GM12878 (cell line): ENCODE results near the gene DNTT. TPM values are rescaled to one million over a fixed set of nuclear protein-coding genes. Genes with fewer than 3 reads are reported as not detected.

Source experiments
- ATAC-seq: fragments of 200-7000 bp; cut with Tn5 transposase; 3 replicates; pipeline ENCODE4 v1.9.1; 2020; ENCODE audit warnings: mild to moderate bottlenecking, moderate library complexity
- BruUV-seq: library from RNA; stranded (reverse); fragments of 400-500 nt; replicated peaks from 2 replicates; lab custom pipeline; 2021; lab: Mats Ljungman, UMichigan
- CTCF ChIA-PET: fragments of 300-600 bp; sonication (Branson Sonifier 250); formaldehyde crosslinking; extraction: SDS; loops from one replicate; lab custom pipeline; 2021; ENCODE audit warnings: inconsistent platforms; lab: Yijun Ruan, JAX
- POLR2A ChIA-PET: fragments of 350-600 bp; formaldehyde crosslinking; extraction: SDS; loops from one replicate; lab custom pipeline; 2021; ENCODE audit warnings: inconsistent platforms; lab: Charles Lee
- RAD21 ChIA-PET: fragments of 300-600 bp; sonication (Branson Sonifier 250); formaldehyde crosslinking; loops from one replicate; lab custom pipeline; 2023; ENCODE audit warnings: antibody characterized with exemption; ENCODE audit not compliant: unreplicated experiment; lab: Charles Lee
- SMC1A ChIA-PET: fragments of 300-600 bp; sonication (Branson Sonifier 250); formaldehyde crosslinking; loops from one replicate; lab custom pipeline; 2023; ENCODE audit not compliant: unreplicated experiment, uncharacterized antibody; lab: Charles Lee
- DNase-seq: peaks from one replicate; pipeline ENCODE4 v3.0.0-alpha.2; 2011; ENCODE audit warnings: low read depth, low spot score
- FAIRE-seq: peaks from 3 replicates; lab custom pipeline; 2011; peaks lifted over from hg19 to GRCh38; lab: Jason Lieb, UNC
- H2AFZ ChIP-seq: 2 replicates; pipeline ENCODE4 v1.6.0; 2011; ENCODE audit warnings: low read depth, low read length, control low read depth; ENCODE audit not compliant: control insufficient read depth
- H3K27ac ChIP-seq: 2 replicates; pipeline ENCODE4 v1.5.1; 2011; ENCODE audit warnings: control low read depth; ENCODE audit not compliant: control insufficient read depth, insufficient read depth
- H3K27me3 ChIP-seq, 2 experiments: replicated peaks in 1 of 2; 2 replicates each; pipeline versions ENCODE4 v1.6.0 to v1.6.1; 2011; ENCODE audit warnings: low read length in 1 of 2; ENCODE audit not compliant: control insufficient read depth in 2 of 2, insufficient read depth in 2 of 2
- H3K36me3 ChIP-seq, 2 experiments: 2 replicates each; pipeline ENCODE4 v1.5.1; 2011; ENCODE audit warnings: low read length in 1 of 2; ENCODE audit not compliant: control insufficient read depth in 2 of 2, insufficient read depth in 2 of 2
- H3K4me1 ChIP-seq: 2 replicates; pipeline ENCODE4 v1.6.1; 2011; ENCODE audit warnings: mild to moderate bottlenecking, low read length, moderate library complexity, mixed read lengths; ENCODE audit not compliant: control insufficient read depth, insufficient read depth
- H3K4me2 ChIP-seq: 2 replicates; pipeline ENCODE4 v1.6.0; 2011; ENCODE audit warnings: control low read depth; ENCODE audit not compliant: control insufficient read depth, insufficient read depth
- H3K4me3 ChIP-seq: fragments of 200-600 bp; sonication (generic); 2 replicates; pipeline ENCODE4 v1.5.1; 2016
- H3K79me2 ChIP-seq: 2 replicates; pipeline ENCODE4 v1.6.0; 2011; ENCODE audit warnings: low read length; ENCODE audit not compliant: control insufficient read depth, insufficient read depth
- H3K9ac ChIP-seq: 2 replicates; pipeline ENCODE4 v1.8.0; 2011; ENCODE audit warnings: low read length, control low read depth, mixed read lengths; ENCODE audit not compliant: control insufficient read depth, insufficient read depth
- H3K9me3 ChIP-seq: replicated peaks from 3 replicates; pipeline ENCODE4 v1.5.1; 2011; ENCODE audit warnings: mild to moderate bottlenecking, low read length; ENCODE audit not compliant: control insufficient read depth, insufficient read depth
- H4K20me1 ChIP-seq: 2 replicates; pipeline ENCODE4 v1.6.0; 2011; ENCODE audit not compliant: control insufficient read depth, insufficient read depth
- BCL11A ChIP-seq: IDR thresholded peaks from 2 replicates; pipeline ENCODE4 v1.6.1; 2011; ENCODE audit warnings: low read depth, low read length
- BMI1 ChIP-seq: fragments of 450-650 bp; IDR thresholded peaks from 2 replicates; pipeline ENCODE4 v1.6.1; 2016; ENCODE audit warnings: mild to moderate bottlenecking, moderate library complexity, borderline replicate concordance
- IKZF2 ChIP-seq, 2 experiments: fragments of 450-650 bp; IDR thresholded peaks; 2 replicates each; pipeline ENCODE4 v1.6.1; 2017; ENCODE audit warnings: mild to moderate bottlenecking in 2 of 2, moderate library complexity in 2 of 2
- IRF5 ChIP-seq: fragments of 450-650 bp; IDR thresholded peaks from 2 replicates; pipeline ENCODE4 v1.6.1; 2017; ENCODE audit warnings: borderline replicate concordance
- NR2F1 ChIP-seq: fragments of 450-650 bp; conservative IDR thresholded peaks from 2 replicates; pipeline ENCODE4 v1.6.1; 2017; ENCODE audit warnings: mild to moderate bottlenecking
- RB1 ChIP-seq: fragments of 450-650 bp; formaldehyde crosslinking; IDR thresholded peaks from 2 replicates; pipeline ENCODE4 v1.6.1; 2017; ENCODE audit warnings: mild to moderate bottlenecking, borderline replicate concordance
- RBBP5 ChIP-seq: fragments of 200-600 bp; sonication (generic); conservative IDR thresholded peaks from 2 replicates; pipeline ENCODE4 v1.6.1; 2016
- RCOR1 ChIP-seq: conservative IDR thresholded peaks from 2 replicates; pipeline ENCODE4 v1.6.1; 2012; ENCODE audit warnings: low read depth, low read length, improper control_type of control experiment
- RUNX3 ChIP-seq: IDR thresholded peaks from 2 replicates; pipeline ENCODE4 v1.6.1; 2012; ENCODE audit warnings: low read length, inconsistent platforms
- SMAD1 ChIP-seq: fragments of 450-650 bp; IDR thresholded peaks from 2 replicates; pipeline ENCODE4 v1.6.1; 2018; ENCODE audit warnings: mild to moderate bottlenecking, low read depth; ENCODE audit not compliant: partially characterized antibody
- SMAD5 ChIP-seq: IDR thresholded peaks from 2 replicates; pipeline ENCODE4 v1.6.1; 2016; ENCODE audit warnings: antibody characterized with exemption, low read depth
- SMARCA5 ChIP-seq: fragments of 450-650 bp; IDR thresholded peaks from 2 replicates; pipeline ENCODE4 v1.6.1; 2017; ENCODE audit warnings: mild to moderate bottlenecking
- SREBF1 ChIP-seq: IDR thresholded peaks from 2 replicates; pipeline ENCODE4 v1.6.1; 2012; ENCODE audit warnings: mild to moderate bottlenecking, low read length
- SUZ12 ChIP-seq: fragments of 200-600 bp; sonication (generic); IDR thresholded peaks from one replicate; pipeline ENCODE4 v1.6.1; 2018; ENCODE audit warnings: antibody characterized with exemption, mild to moderate bottlenecking; ENCODE audit not compliant: unreplicated experiment
- TCF3 ChIP-seq: IDR thresholded peaks from 2 replicates; pipeline ENCODE4 v1.6.1; 2012; ENCODE audit warnings: low read depth, mild to moderate bottlenecking, low read length, borderline replicate concordance; ENCODE audit not compliant: insufficient read depth
- WRNIP1 ChIP-seq: IDR thresholded peaks from 2 replicates; pipeline ENCODE4 v1.6.1; 2011; ENCODE audit warnings: low read depth, low read length, improper control_type of control experiment, borderline replicate concordance
- ZBTB4 ChIP-seq: fragments of 450-650 bp; formaldehyde crosslinking; IDR thresholded peaks from 2 replicates; pipeline ENCODE4 v1.4.0; 2022; ENCODE audit warnings: mild to moderate bottlenecking, moderate library complexity
- ZNF274 ChIP-seq: IDR thresholded peaks from one replicate; pipeline ENCODE4 v1.8.0; 2011; ENCODE audit not compliant: insufficient read length, insufficient read depth
- WGBS: methylation state at CpG from one replicate; pipeline ENCODE4 v1.1.6; 2016; ENCODE audit warnings: low lambda C conversion rate; ENCODE audit not compliant: insufficient replicate concordance, insufficient coverage; ENCODE audit errors: missing lambda C conversion rate; 5-methylcytosine and 5-hydroxymethylcytosine counted together
- in situ Hi-C: fragments of 300-500 bp; cut with MboI; formaldehyde crosslinking; loops from 9 replicates; pipeline ENCODE4 v1.14.3; 2018; ENCODE audit warnings: mixed read lengths
- intact Hi-C: fragments of 100-400 bp; cut with micrococcal nuclease; formaldehyde crosslinking; loops from one replicate; pipeline ENCODE4 v1.14.2; 2022; ENCODE audit not compliant: unreplicated experiment
- polyA plus RNA-seq, 11 experiments: library from polyadenylated mRNA; depleted of rRNA in 4 of 11; unstranded in 6 of 11; stranded (reverse) in 5 of 11; fragments of >200 nt; fragmentation: Nextera tagmentation in 4 of 11; fragmentation: Illumina TruSeq in 1 of 11; extraction: Ambion mirVana in 4 of 11; extraction: Trizol in 1 of 11; gene quantifications; 1 replicate in 1 of 11; 2 replicates in 10 of 11; pipeline versions ENCODE4 v1.2.1 to v1.2.3, GENCODE V29; 2011 to 2016; ENCODE audit warnings: inconsistent platforms in 2 of 11, missing spikeins in 2 of 11, low read depth in 1 of 11
- total RNA-seq, 4 experiments: library from RNA; depleted of rRNA in 3 of 4; stranded (reverse); fragments of >200 nt in 3 of 4; fragmentation: Illumina TruSeq in 1 of 4; extraction: Trizol in 1 of 4; gene quantifications; 2 replicates each; pipeline versions ENCODE4 v1.2.1 to v1.2.3, GENCODE V29; 2013 to 2021

DNTT gene
- total and polyA plus RNA-seq, 10 of the 15 experiments (the other 5 are each of a cell fraction or from before 2014, with no cell fraction given) = 0.06 to 0.13 (median 0.09) TPM; not detected in 5

GRCh38 chr10:96378741-96379140, 74.5 kb downstream of the DNTT start:
- Histone ChIP-seq H3K4me2 (no peak overlapping the region), H3K79me2 (no peaks in the 10 kb centered on the region), H3K4me1 (peaks cover 8% of the 10 kb centered on the region), H3K27ac (no peak overlapping the region), H3K9me3 (no peaks in the 10 kb centered on the region), H4K20me1 (no peaks in the 10 kb centered on the region), H3K4me3 (no peak overlapping the region), H2AFZ (no peak overlapping the region), H3K27me3 (no peaks in the 10 kb centered on the region; a peak in 2 of 4 replicates), H3K9ac (no peak overlapping the region), H3K36me3 (no peaks in the 10 kb centered on the region)
- SMC1A ChIA-PET = no interaction called here
- RAD21 ChIA-PET = no interaction called here
- in situ Hi-C loops (no loop called here), intact Hi-C loops (loop anchor here (5.0 kb wide), 1 partner anchor 649 kb away; no protein-coding TSS in a partner anchor)
- POLR2A ChIA-PET = no interaction called here
- DNase-seq (no peak), ATAC-seq (no peak), FAIRE-seq (no peak)
- CTCF ChIA-PET = interaction anchor here (0.8 to 1.0 kb wide), 2 partner anchors 9 to 362 kb away, joined by 3 to 4 read pairs; no protein-coding TSS in a partner anchor
- BruUV-seq = no TSS peak
- 62% methylated on average over 15 of the region's 15 CpGs for WGBS
- TF ChIP-seq RB1 = no peak
- TF ChIP-seq RUNX3 = no peak
- no peak for TF ChIP-seq SUZ12
- no peak for TF ChIP-seq RCOR1
- TF ChIP-seq RBBP5 = no peak
- TF ChIP-seq BMI1 = no peak
- no peak for TF ChIP-seq WRNIP1
- no peak for TF ChIP-seq TCF3
- TF ChIP-seq SMAD5 = no peak
- no peak for TF ChIP-seq IRF5
- no peak for TF ChIP-seq ZNF274
- TF ChIP-seq IKZF2 (IDR thresholded peaks at IDR 0.05) = no peak
- no peak for TF ChIP-seq SREBF1
- TF ChIP-seq SMAD1 = no peak
- no peak for TF ChIP-seq ZBTB4
- no peak for TF ChIP-seq NR2F1
- no peak for TF ChIP-seq BCL11A
- TF ChIP-seq SMARCA5 = no peak
